RPMI8226 (cell line): ENCODE results near the gene MYH9.
"Not testable (repeated sequence)": the region's sequence is repeated elsewhere in the genome, so short reads cannot be mapped to it uniquely, and the experiment has no call there.

Experiments used
- DNase-seq: peaks from one replicate; pipeline ENCODE4 v3.0.0-alpha.2; 2015

The MYH9 gene

GRCh38 chr22:36262307-36262706 lies 125.5 kb downstream of the MYH9 start:
- not testable (repeated sequence) for DNase-seq

- DNase-seq = not testable (repeated sequence)
Observed at GRCh38 chr22:36261675-36262074, 126.1 kb downstream of the MYH9 start.

GRCh38 chr22:36259615-36260300 lies 128.0 kb downstream of the MYH9 start:
- no peak for DNase-seq

GRCh38 chr22:36258701-36259614 lies 128.8 kb downstream of the MYH9 start:
- DNase-seq = peak; percentile 91

- DNase-seq = peak; percentile 43
Observed at GRCh38 chr22:36257948-36258670, 129.7 kb downstream of the MYH9 start.

- DNase-seq = no peak
Observed at GRCh38 chr22:36257308-36257707, 130.5 kb downstream of the MYH9 start.

- no peak for DNase-seq
Observed at GRCh38 chr22:36256478-36256877, 131.3 kb downstream of the MYH9 start.

- DNase-seq = not testable (repeated sequence)
Observed at GRCh38 chr22:36255572-36255971, 132.2 kb downstream of the MYH9 start.

GRCh38 chr22:36253523-36254490 lies 134.0 kb downstream of the MYH9 start:
- no peak for DNase-seq

GRCh38 chr22:36252754-36253522 lies 134.8 kb downstream of the MYH9 start, which contains the start of gene APOL1:
APOL1 (plus strand) TSS chr22:36253133; CDS start chr22:36254956, 1,823 bp downstream.
- peak; percentile 66 for DNase-seq

- DNase-seq = not testable (repeated sequence)
Observed at GRCh38 chr22:36251979-36252608, 135.7 kb downstream of the MYH9 start.

GRCh38 chr22:36250292-36250960 lies 137.3 kb downstream of the MYH9 start:
- not testable (repeated sequence) for DNase-seq

- no peak for DNase-seq
Observed at GRCh38 chr22:36249160-36249559, 138.6 kb downstream of the MYH9 start.

- DNase-seq = no peak
Observed at GRCh38 chr22:36247955-36248354, 139.8 kb downstream of the MYH9 start.

GRCh38 chr22:36246718-36247117 lies 141.0 kb downstream of the MYH9 start:
- no peak for DNase-seq

- DNase-seq = no peak
Observed at GRCh38 chr22:36245805-36246356, 141.9 kb downstream of the MYH9 start.

GRCh38 chr22:36244522-36245391 lies 143.0 kb downstream of the MYH9 start:
- DNase-seq = no peak

- no peak for DNase-seq
Observed at GRCh38 chr22:36243986-36244385, 143.8 kb downstream of the MYH9 start.
